A549 (cell line): Measurements from ENCODE around the gene UBR2.

Experiments used
- BHLHE40 ChIP-seq: IDR thresholded peaks from 2 replicates; pipeline ENCODE4 v1.6.1; 2012; ENCODE audit warnings: low read depth, low read length, inconsistent platforms
- CBX8 ChIP-seq: fragments of 200-600 bp; sonication (generic); IDR thresholded peaks from 2 replicates; pipeline ENCODE4 v1.6.1; 2016
- CEBPB ChIP-seq, 2 experiments: fragments of >200 bp in 1 of 2; sonication (Bioruptor Twin) in 1 of 2; formaldehyde crosslinking in 1 of 2; IDR thresholded peaks; 2 replicates each; pipeline ENCODE4 v1.6.1; 2012 to 2016
- ESRRA ChIP-seq: fragments of 150-350 bp; IDR thresholded peaks from 2 replicates; pipeline ENCODE4 v1.6.1; 2014; ENCODE audit warnings: mild to moderate bottlenecking, low read length, borderline replicate concordance
- FOSL2 ChIP-seq, 2 experiments: fragments of 450-650 bp in 1 of 2; fragments of >200 bp in 1 of 2; sonication (Bioruptor Twin) in 1 of 2; formaldehyde crosslinking; IDR thresholded peaks; 2 replicates each; pipeline versions ENCODE4 v1.5.0 to v1.6.1; 2016 to 2020; ENCODE audit warnings: mild to moderate bottlenecking in 1 of 2, moderate library complexity in 1 of 2
- KDM1A ChIP-seq: fragments of 200-600 bp; sonication (generic); IDR thresholded peaks from 2 replicates; pipeline ENCODE4 v1.6.1; 2016; ENCODE audit warnings: low read depth, mild to moderate bottlenecking
- PHF8 ChIP-seq: fragments of 200-600 bp; sonication (generic); IDR thresholded peaks from 2 replicates; pipeline ENCODE4 v1.6.1; 2016; ENCODE audit warnings: low read depth, mild to moderate bottlenecking, antibody characterized with exemption, moderate library complexity, borderline replicate concordance
- POLR2A ChIP-seq: IDR thresholded peaks from 2 replicates; pipeline ENCODE4 v1.6.1; 2012; ENCODE audit warnings: mild to moderate bottlenecking, low read length
- SMC3 ChIP-seq: fragments of >200 bp; sonication (Bioruptor Twin); formaldehyde crosslinking; IDR thresholded peaks from 3 replicates; pipeline ENCODE4 v1.6.1; 2018; ENCODE audit warnings: inconsistent platforms
- TF ChIP-seq, protein P1 (sequence below): fragments of >200 bp; sonication (Bioruptor Twin); formaldehyde crosslinking; IDR thresholded peaks from 3 replicates; pipeline ENCODE4 v1.5.1; 2016
- TF ChIP-seq, protein P2 (sequence below): fragments of >200 bp; sonication (Bioruptor Twin); formaldehyde crosslinking; IDR thresholded peaks from 3 replicates; pipeline ENCODE4 v1.6.1; 2016
- TF ChIP-seq, protein P3 (sequence below): fragments of 450-650 bp; IDR thresholded peaks from 2 replicates; pipeline ENCODE4 v1.6.1; 2014; ENCODE audit warnings: antibody characterized with exemption

DNA sequence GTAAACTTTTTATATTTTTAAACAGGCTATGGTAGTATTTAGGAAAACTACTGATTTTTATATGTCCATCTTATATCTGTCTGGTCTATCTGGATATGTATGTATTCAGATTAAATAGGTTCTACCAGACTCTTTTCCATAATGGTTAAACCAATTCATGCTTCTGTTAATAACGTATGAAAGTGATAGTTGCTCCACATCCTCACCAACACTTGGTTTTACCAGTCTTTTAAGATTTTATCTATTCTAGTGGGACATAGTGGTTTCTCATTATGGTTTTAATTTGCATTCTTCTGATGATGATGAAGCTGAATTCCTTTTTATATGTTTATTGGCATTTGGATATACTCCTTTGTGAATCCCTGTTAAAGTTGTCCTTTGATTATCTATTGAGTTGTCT lies 56.1 kb downstream of the UBR2 start:
- TF ChIP-seq PHF8 (no peak), POLR2A (no peak), CBX8 (no peak), BHLHE40 (no peak), FOSL2 (IDR thresholded peaks at IDR 0.05) (no peak), FOSL2 (CRISPR knock-in tag; IDR thresholded peaks at IDR 0.05) (no peak), CEBPB (IDR thresholded peaks at IDR 0.05) (no peak), KDM1A (no peak), SMC3 (no peak), ESRRA (no peak)
- TF ChIP-seq, protein P1, sequence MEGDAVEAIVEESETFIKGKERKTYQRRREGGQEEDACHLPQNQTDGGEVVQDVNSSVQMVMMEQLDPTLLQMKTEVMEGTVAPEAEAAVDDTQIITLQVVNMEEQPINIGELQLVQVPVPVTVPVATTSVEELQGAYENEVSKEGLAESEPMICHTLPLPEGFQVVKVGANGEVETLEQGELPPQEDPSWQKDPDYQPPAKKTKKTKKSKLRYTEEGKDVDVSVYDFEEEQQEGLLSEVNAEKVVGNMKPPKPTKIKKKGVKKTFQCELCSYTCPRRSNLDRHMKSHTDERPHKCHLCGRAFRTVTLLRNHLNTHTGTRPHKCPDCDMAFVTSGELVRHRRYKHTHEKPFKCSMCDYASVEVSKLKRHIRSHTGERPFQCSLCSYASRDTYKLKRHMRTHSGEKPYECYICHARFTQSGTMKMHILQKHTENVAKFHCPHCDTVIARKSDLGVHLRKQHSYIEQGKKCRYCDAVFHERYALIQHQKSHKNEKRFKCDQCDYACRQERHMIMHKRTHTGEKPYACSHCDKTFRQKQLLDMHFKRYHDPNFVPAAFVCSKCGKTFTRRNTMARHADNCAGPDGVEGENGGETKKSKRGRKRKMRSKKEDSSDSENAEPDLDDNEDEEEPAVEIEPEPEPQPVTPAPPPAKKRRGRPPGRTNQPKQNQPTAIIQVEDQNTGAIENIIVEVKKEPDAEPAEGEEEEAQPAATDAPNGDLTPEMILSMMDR: no peak
- TF ChIP-seq, protein P2, sequence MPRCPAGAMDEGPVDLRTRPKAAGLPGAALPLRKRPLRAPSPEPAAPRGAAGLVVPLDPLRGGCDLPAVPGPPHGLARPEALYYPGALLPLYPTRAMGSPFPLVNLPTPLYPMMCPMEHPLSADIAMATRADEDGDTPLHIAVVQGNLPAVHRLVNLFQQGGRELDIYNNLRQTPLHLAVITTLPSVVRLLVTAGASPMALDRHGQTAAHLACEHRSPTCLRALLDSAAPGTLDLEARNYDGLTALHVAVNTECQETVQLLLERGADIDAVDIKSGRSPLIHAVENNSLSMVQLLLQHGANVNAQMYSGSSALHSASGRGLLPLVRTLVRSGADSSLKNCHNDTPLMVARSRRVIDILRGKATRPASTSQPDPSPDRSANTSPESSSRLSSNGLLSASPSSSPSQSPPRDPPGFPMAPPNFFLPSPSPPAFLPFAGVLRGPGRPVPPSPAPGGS: no peak
- TF ChIP-seq, protein P3, sequence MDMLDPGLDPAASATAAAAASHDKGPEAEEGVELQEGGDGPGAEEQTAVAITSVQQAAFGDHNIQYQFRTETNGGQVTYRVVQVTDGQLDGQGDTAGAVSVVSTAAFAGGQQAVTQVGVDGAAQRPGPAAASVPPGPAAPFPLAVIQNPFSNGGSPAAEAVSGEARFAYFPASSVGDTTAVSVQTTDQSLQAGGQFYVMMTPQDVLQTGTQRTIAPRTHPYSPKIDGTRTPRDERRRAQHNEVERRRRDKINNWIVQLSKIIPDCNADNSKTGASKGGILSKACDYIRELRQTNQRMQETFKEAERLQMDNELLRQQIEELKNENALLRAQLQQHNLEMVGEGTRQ: no peak
